Renal cortical epithelial cell (primary cell): Measurements from ENCODE around the gene RIMBP2. TPM values are rescaled to one million over a fixed set of nuclear protein-coding genes. Genes with fewer than 3 reads are reported as not detected.

Source experiments
- DNase-seq: peaks from one replicate; pipeline ENCODE4 v3.0.0-alpha.2; 2011; ENCODE audit warnings: low read depth
- total RNA-seq: library from RNA; depleted of rRNA; stranded (reverse); fragments of >200 nt; gene quantifications from 2 replicates; pipeline ENCODE4 v1.2.3, GENCODE V29; 2014

The RIMBP2 gene
- total RNA-seq, 1 donor from 2014 or later = 3.2 TPM

DNA sequence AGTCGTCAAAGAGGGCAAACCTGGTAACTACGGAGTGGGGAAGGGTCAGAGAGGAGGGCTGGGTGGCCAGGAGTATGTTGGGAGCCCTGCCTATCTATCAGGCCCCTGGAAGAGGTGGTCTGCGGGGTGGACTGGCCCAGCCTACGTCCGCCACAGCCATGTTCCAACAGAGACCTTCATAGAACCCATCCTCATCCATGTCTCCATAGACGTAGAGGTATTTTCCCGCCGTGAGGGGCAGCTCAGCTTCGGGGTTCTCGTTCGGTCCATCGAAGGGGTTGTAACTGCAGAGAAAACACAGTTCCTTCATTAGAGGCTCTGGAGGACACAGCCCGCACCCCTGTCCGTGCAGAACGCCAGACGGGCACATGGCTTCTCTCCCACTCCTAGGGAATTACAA, 271.1 kb downstream of the RIMBP2 start:
- no peak for DNase-seq

DNA sequence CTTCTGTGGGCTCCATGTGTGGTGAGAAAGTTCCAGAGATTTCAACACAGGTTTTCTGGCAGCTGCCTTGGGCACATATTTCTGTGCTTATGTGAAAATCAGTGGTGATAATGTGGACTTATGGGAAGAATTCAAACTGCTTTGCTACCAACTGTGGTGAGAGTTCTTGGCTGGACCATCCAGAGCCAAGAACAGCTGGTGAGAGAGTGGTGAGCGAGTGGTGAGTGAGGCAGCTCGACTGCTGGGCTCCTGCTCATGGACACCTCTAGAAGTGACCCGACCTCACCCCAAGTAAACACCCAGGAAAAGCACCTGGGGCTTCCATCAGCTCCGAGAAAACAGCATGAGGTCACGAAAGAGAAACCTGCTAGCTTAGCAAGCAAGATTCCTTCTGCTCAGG, 272.0 kb downstream of the RIMBP2 start:
- no peak for DNase-seq

GRCh38 chr12:130441771-130442760, 274.0 kb downstream of the RIMBP2 start:
- no peak for DNase-seq

- DNase-seq = no peak
These were observed 275.6 kb downstream of the RIMBP2 start for GRCh38 chr12:130440411-130441080.

GRCh38 chr12:130439250-130439649, 276.8 kb downstream of the RIMBP2 start:
- no peak for DNase-seq

GRCh38 chr12:130438711-130439110, 277.4 kb downstream of the RIMBP2 start:
- DNase-seq = no peak

GRCh38 chr12:130438243-130438620, 277.9 kb downstream of the RIMBP2 start:
- DNase-seq = no peak

DNA sequence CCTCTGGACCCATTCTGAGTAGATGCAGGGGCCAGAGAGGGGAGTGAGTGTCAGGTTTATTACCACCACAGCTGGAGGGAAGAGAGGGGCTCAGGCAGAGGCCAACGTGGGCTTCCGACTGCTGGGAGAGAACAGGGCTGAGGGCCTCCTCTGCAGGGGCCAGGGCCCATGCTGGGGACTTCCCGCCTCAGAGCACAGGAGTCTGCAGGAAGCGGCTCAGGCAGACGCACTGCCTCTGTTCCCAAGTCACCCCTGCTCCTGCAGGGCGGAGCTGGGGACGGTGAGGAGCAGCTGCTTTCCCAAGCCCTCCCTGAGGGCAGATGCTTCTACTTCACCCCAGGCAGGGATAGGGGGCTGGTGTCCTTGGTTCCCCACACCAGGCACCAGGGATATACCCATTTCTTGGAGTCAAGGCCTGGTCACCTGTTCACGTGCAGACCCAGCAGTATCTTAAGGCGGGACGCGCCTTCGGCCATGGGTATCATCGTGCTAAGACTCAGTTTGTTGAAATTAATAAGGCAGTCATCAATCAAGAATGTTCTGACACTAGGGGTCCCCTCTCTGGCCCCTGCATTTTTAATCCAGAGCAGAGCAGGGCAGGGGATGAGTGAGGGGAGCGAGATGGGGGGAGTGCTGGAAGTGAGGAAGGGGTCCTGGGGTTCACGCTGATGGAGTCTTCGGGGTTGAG, 278.4 kb downstream of the RIMBP2 start:
- DNase-seq = no peak

DNA sequence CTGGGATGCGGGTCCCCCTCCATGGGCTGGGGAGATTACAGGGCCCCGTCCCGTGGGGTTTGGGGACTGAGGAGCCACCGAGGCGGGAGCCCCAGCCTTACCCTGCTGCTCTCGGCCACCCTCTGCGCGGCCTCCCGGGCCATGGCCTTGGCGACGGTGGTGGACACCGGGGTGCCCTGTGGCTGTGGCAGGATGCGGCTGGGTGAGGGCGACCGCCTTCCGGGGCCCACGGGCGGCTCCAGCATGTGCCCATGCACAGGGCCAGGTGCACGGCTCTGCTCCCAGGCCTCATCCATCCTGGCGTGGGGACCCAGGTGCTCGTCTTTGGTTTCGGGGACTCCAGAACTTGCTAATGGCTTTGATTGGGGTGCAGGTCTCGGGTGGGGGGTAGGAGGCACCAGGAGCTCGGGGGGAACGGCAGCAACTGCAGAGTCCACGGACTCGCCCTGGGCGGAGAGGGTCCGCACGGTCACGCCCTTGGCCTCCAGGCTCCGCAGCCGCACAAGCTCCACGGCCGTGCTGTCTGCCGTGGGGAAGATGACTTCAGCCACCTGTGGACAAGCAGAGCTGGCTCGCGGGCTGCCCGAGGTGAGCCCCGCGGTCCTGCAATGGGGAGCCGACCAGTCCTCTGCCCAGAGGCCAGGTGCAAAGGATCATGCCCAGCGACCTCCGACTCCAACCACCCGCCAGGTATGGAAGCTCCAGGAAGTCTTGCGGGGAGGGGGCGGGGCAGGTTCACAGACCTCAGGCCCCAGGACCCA, 279.2 kb downstream of the RIMBP2 start:
- DNase-seq = no peak

GRCh38 chr12:130435826-130436225, 280.3 kb downstream of the RIMBP2 start:
- DNase-seq = no peak

DNA sequence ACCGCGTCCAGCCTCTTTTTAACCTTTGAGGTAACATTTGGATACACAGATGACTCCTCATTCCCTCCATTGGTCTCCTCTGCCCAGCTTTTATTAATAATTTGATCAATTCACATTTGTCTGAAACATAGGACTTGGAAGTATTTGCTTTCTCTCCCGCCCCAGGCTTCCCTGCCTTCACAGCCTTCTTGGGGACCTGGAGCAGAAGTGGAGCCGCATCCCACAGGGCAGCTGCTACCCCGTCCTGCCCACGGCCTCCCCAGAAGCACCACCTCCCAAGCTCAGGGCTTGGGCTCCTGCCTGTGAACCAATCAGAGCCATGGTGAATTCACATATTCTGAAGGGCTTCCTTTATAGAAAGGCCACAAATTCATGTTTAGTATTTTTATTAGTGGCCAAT, 280.8 kb downstream of the RIMBP2 start:
- no peak for DNase-seq

DNA sequence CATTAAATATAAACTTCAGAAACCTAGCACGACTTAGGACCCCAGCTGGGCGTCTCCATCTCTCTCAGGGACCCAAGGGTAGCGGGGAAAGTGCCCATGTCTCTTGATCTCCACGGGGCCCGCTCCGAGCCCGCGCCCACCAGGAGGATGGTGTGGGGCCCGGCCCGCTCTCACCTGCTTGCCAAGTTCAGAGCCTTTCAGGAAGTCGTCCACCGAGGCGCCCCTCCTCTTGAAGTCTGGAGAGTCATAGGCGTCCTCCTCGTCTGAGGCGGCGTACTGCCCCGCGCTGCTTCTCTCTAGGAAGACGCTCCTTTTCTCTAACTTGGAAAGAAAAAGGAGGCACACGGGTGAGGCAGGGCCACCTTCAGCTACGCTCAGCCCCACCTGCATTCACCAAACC, 281.5 kb downstream of the RIMBP2 start:
- DNase-seq = no peak

DNA sequence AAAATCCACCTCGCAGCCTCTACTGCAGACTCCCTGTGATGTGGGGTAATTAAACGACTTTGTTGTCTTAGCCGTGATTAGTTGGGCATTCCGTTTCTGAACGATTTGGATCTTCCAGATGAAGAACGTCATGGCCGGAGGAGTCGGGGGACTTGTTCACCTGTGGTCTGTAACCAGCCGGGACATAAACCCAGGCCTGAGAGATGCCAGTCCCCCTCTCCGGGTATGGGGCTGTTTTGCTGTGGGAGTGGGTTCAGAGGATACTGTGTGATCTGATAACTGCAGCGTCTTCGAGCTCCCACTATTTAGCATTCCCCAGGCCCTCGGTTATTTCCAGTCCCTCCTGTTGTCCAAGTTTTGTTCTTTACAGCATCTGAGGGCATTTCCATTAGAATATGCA, 282.3 kb downstream of the RIMBP2 start:
- no peak for DNase-seq

DNA sequence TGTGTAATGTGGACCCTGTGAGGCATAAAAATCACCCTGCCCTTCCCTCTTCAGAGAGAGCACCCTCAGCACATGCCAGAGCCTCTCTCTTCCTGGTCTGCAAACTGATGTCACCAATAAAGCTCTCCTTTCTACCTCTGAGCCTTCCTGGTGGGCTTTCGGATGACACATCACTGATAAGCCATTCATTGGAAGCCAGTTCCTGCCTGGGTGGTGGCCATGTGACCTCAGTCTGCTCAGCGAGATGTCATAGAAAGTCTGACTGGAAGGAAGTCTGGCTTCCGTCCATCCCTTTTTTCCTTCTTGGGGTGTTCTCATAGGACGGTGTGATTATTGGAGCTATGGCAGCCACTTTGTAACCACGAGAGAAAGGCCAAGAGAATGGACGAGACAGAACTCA, 282.7 kb downstream of the RIMBP2 start:
- DNase-seq = no peak

DNA sequence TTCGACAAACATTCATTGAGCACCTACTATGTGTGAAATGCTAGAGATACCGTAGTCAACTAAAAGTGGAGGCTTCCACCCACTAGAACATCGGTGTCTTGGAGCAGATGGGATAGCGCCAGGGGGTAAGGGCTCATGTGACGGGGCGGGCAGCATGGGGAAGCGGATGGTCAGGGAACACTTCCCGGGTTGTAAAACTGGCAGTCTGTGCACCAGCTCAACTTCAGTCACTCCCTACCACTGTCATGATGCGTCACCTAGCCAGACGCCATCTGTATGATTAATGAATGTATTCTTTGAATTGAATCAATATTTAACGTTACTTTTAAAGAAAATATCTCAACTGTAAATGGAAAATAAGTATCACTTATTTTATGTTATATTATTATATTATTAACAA, 284.9 kb downstream of the RIMBP2 start:
- DNase-seq = no peak

GRCh38 chr12:130429656-130430505, 286.2 kb downstream of the RIMBP2 start:
- no peak for DNase-seq

DNA sequence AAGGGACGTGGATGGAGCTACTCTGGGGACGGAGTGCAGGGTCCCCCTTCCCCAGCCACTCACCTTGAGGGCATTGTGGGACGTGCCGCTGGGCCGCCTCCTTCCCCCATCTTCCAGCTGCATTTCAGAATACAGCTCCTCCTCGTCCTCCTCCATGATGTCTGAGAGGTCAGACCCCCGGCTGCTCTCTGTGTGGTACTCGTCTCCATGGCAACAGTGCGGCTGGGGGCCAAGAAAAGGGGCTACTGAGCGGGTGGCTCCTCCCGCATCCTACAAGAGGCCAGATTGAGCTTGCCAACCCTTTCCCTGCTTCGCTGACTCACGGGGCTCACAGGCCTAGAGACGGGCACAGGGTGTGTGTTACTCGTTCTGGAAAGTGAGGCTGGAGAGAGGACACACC, 288.0 kb downstream of the RIMBP2 start:
- no peak for DNase-seq

- no peak for DNase-seq
These were observed 288.7 kb downstream of the RIMBP2 start for GRCh38 chr12:130427381-130427887.

DNA sequence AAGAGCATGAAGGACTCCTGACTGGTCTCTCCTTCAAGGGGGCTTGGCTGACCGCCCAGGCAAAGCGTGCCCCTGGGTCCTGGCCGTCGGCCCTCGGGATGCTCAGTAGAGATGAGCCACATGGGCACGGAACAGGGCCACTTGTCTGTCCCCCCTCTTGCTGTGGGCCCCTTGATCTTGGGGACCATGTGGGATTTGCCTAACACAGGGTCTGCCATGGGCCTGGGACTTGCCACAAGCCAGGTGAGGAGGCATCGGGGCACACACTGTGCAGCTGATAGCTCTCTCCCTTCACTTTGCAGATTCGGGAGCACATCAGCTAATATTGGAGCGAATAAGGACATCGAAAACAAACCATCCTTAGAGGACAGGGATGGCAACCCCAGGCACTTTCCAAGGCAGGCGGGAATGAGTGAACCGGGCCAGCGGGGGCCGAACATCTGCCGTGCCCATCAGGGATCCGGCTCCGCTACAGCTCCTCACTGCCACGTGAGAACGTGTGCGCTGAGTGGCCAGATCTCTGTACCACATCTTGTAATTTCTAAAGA, 290.3 kb downstream of the RIMBP2 start:
- no peak for DNase-seq
